NCI-H1417 (cell line): ENCODE measurements around the gene GNB5.
"Not testable (repeated sequence)": the region's sequence is repeated elsewhere in the genome, so short reads cannot be mapped to it uniquely, and the experiment has no call there.

ENCODE experiments used
- DNase-seq, 3 experiments: peaks; one replicate each; lab custom pipeline; 2025; lab: John Stamatoyannopoulos, UW

The GNB5 gene

DNA sequence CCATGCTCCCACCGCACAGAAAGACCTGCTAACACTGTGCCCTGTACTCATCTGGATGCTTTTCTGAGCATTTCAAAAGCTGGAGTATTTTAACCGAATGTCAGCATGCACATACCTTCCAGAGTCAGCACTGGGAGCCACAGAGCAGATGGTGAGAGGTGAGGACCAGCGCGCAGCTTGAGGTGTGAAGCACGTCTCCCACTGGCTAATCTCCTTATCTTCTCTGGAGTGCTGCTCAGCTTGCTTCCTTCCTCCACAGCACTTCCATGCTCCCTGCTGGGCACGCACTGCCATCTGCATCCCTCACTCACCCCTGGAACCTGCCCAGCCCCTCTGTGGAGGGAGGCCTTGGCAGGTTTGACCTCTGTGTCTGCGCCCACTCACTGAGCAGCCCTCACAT is at the start of gene GNB5:
TSS of gene GNB5 (minus strand) at position 186 of the 400 bp plus-strand sequence. CDS start 6,716 bp downstream, outside the sequence.
- DNase-seq, result peak in 1 of 3 experiments; percentile 7

DNA sequence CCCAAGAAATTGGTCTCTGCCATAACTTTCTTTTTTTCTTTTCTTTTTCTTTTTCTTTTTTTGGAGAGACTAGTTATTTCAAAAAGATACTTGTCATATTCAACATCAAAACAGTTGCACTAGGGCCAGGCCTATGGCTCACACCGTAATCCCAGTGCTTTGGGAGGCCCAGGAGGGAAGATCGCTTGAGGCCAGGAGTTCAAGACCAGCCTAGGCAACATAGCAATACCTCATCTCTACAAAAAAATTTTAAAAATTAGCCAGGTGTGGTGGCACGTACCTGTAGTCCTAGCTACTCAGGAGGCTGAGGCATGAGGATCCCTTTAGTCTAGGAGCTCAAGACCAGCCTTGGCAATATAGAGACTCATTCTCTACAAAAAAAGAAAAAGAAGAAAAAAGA is 49.0 kb upstream of the GNB5 start:
- DNase-seq, result no peak

- DNase-seq, result not testable (repeated sequence)
These were observed 47.9 kb upstream of the GNB5 start for GRCh38 chr15:52238989-52239525.

GRCh38 chr15:52238149-52238548 is 47.0 kb upstream of the GNB5 start:
- no peak for DNase-seq

- DNase-seq, result no peak
These were observed 44.8 kb upstream of the GNB5 start for GRCh38 chr15:52236013-52236412.

DNA sequence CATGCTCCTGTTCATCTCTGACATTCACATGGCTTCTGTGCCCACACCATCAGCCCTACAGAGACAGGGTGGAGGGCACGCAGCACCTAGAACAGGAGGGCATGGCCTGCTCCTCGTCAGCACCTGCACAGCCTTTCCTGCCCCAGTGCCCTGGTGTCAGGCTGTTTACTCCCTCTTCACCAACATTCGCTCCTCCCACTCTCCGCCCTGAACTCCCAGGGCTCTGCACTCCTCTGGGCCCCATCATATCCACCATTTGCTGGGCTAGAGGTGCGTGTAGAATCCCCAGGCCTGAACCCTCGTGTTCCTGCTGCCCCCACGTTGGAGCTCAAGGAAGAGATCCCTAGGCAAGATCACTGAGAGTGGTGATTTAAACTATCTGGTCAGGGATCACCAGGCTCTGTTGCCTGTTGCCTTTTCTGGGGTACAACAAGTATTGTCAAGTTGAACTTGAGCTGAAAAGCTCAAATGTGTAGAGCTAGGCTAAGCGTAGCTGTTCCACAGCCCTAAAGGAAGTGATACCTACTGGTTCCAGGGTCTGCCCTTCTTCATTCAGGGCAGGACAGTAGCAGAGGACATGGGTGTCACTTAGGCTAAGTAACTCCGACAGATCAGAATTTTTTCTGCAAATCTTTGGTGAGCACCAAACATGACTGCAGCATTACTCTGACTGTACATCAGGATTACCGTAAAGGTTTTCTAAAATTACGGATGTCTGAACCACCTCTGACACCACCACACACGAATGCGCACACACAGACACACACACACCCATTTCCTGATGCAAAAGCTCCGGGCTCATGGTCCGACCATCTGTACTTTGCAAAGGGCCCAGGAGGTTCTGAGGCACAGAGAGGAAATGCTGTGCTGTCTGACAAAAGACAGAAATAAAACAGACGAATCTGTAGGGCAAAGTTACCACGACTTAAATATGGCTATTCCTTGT is 43.7 kb upstream of the GNB5 start:
- DNase-seq, result no peak

DNA sequence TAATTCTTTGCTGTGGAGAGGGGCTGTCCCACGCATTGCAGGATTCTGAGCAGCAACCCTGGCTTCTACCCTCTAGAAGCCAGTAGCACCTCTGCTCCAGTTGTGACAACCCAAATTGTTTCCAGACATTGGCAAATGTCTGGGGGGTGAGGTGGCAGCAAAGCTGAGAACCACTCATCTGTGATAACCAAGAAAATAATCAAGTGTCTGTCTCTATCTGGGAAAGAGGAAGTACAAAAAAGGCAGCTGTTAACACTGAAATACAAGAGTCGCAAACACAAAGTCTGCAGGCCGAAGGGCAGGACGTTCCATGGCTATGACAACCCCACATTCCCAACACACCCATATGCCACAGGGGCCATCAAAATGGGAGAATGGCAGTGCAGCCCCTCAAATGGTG is 42.2 kb upstream of the GNB5 start:
- DNase-seq, result no peak

GRCh38 chr15:52232327-52232726 is 41.1 kb upstream of the GNB5 start:
- DNase-seq, result no peak

GRCh38 chr15:52230073-52230472 is 38.9 kb upstream of the GNB5 start:
- DNase-seq, result no peak

DNA sequence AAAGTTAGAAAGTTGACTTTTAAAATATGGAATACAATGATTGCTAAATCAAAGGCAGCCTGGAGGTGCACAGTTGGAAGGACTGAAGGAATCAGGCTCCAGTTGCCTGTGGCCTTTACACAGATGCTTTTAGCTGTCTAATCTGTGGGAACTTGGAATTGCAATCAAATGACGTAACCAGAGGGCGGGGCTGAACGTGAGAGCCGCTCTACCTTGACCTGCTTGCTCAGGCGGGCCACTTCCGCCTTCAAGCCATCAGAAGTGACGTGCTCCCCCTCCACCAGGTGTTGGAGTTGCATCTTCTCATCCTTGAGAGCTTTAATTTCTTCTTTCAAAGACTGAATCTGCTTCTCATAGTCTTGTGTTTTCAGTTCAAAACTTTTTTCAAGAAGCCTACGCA is 37.7 kb upstream of the GNB5 start:
- no peak for DNase-seq

- DNase-seq, result peak; percentile 32 to 62 (median 60)
These were observed 36.3 kb upstream of the GNB5 start for GRCh38 chr15:52227456-52227855.

GRCh38 chr15:52225230-52225629 is 34.0 kb upstream of the GNB5 start:
- DNase-seq, result no peak

- DNase-seq, result no peak
These were observed 33.0 kb upstream of the GNB5 start for GRCh38 chr15:52224211-52224610.

DNA sequence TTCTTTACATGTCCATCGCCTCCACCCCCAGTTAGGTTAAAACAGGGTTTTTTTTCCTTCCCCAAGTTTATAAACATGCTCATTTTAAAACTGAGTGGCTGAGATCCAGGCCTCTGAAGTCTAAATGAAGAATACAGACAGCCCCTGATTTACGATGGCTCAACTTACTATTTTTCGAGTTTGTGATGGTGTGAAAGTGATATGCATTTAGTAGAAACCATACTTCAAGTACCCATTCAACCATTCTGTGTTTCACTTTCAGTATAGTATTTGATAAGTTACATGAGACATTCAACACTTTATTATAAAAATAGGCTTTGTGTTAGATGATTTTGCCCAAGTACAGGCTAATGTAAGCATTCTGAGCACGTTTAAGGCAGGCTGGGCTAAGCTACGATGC is 30.5 kb upstream of the GNB5 start:
- DNase-seq, result no peak

GRCh38 chr15:52220937-52221660 is 29.9 kb upstream of the GNB5 start:
- DNase-seq, result no peak

GRCh38 chr15:52220251-52220650 is 29.1 kb upstream of the GNB5 start:
- no peak for DNase-seq

GRCh38 chr15:52218816-52219215 is 27.6 kb upstream of the GNB5 start:
- DNase-seq, result no peak

DNA sequence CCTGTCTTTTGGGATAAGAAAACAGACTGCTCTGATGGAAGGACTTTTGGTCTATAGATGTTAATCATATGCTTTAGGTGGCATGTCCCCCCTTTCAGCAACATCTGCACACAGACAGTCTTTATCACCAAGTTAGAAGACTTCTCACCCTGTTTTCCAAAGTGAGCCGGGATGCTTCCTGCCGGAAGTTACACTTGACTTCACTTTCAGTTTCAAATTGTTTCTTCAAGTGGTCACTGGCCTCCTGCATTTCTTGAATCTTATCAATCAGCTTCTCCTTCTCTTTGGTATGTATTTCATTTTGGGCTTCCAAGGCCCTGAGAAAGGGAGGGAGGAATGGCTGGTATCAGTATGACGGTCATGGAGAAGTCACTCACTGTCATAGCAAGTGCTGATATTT is 27.2 kb upstream of the GNB5 start:
- DNase-seq, result no peak

- DNase-seq, result no peak
These were observed 26.0 kb upstream of the GNB5 start for GRCh38 chr15:52217186-52217585.

GRCh38 chr15:52214553-52214952 is 23.4 kb upstream of the GNB5 start:
- DNase-seq, result no peak

- no peak for DNase-seq
These were observed 22.0 kb upstream of the GNB5 start for GRCh38 chr15:52213206-52213605.

GRCh38 chr15:52208306-52208946 is 17.2 kb upstream of the GNB5 start:
- DNase-seq, result peak; percentile 5 to 49 (median 22)
